ENCODE measurements around the gene CMTR1.

GRCh38 chr6:37388578-37388977 is 44.4 kb upstream of the CMTR1 start:
- TF ChIP-seq POLR2A (IDR thresholded peaks at IDR 0.05) = no peak
- no peak for TF ChIP-seq CTCF (IDR thresholded peaks at IDR 0.05)
- no peak for TF ChIP-seq POLR2AphosphoS5 (IDR thresholded peaks at IDR 0.05)
- no peak for TF ChIP-seq EP300 (IDR thresholded peaks at IDR 0.05)

Measured in suprapubic skin (tissue), 4 donors.